K562 (cell line): ENCODE data around the gene CLCF1. TPM values are rescaled to one million over a fixed set of nuclear protein-coding genes. Genes with fewer than 3 reads are reported as not detected.

ENCODE experiments used
- CREB5 ChIP-seq: fragments of 250-450 bp; sonication (Bioruptor Pico); IDR thresholded peaks from 2 replicates; pipeline ENCODE4 v1.5.0; 2020; ENCODE audit warnings: mild to moderate bottlenecking
- FOXK1 ChIP-seq: sonication (generic); formaldehyde crosslinking; IDR thresholded peaks from 2 replicates; pipeline ENCODE4 v1.8.0; 2022; ENCODE audit warnings: missing genetic modification reagents, mild to moderate bottlenecking, borderline replicate concordance
- HOXB6 ChIP-seq: fragments of 250-450 bp; sonication (Bioruptor Pico); IDR thresholded peaks from 2 replicates; pipeline ENCODE4 v1.5.1; 2022; ENCODE audit warnings: mild to moderate bottlenecking, borderline replicate concordance
- THRA ChIP-seq: fragments of 450-650 bp; IDR thresholded peaks from 2 replicates; pipeline ENCODE4 v1.6.1; 2017; ENCODE audit warnings: mild to moderate bottlenecking, moderate library complexity
- ZNF197 ChIP-seq: fragments of 200-800 bp; sonication (Bioruptor generic); IDR thresholded peaks from 2 replicates; pipeline ENCODE4 v1.6.1; 2016; ENCODE audit warnings: low read depth, missing genetic modification characterization, missing compliant biosample characterization
- ZNF217 ChIP-seq: sonication (generic); formaldehyde crosslinking; IDR thresholded peaks from 2 replicates; pipeline ENCODE4 v1.8.0; 2022; ENCODE audit warnings: mild to moderate bottlenecking, missing genetic modification reagents
- ZNF318 ChIP-seq, 2 experiments: fragments of 450-650 bp; IDR thresholded peaks; 2 replicates each; pipeline ENCODE4 v1.6.1; 2016; ENCODE audit warnings: mild to moderate bottlenecking in 2 of 2, borderline replicate concordance in 1 of 2, low read depth in 1 of 2, moderate library complexity in 1 of 2
- ZNF609 ChIP-seq: sonication (generic); formaldehyde crosslinking; IDR thresholded peaks from 2 replicates; pipeline ENCODE4 v1.8.1; 2023; ENCODE audit warnings: missing genetic modification reagents, mild to moderate bottlenecking, borderline replicate concordance
- polyA plus RNA-seq, 8 experiments: library from polyadenylated mRNA; depleted of rRNA in 4 of 8; stranded (reverse) in 5 of 8; unstranded in 3 of 8; fragments of >200 nt; fragmentation: Nextera tagmentation in 2 of 8; fragmentation: Illumina TruSeq in 1 of 8; extraction: Ambion mirVana in 2 of 8; extraction: Trizol in 1 of 8; gene quantifications; 2 replicates each; pipeline versions ENCODE4 v1.2.1 to v1.2.3, GENCODE V29; 2011 to 2014; ENCODE audit warnings: inconsistent platforms in 1 of 8, missing spikeins in 1 of 8
- total RNA-seq, 7 experiments: library from RNA; depleted of rRNA in 6 of 7; stranded (reverse); fragments of >200 nt in 6 of 7; fragmentation: Illumina TruSeq in 2 of 7; extraction: Trizol in 2 of 7; gene quantifications; 2 replicates each; pipeline versions ENCODE4 v1.2.1 to v1.2.3, GENCODE V29; 2011 to 2021; ENCODE audit warnings: low replicate concordance in 1 of 7

Gene CLCF1
- total and polyA plus RNA-seq, 9 of the 15 experiments (the other 6 are each of a cell fraction or from before 2014, with no cell fraction given), result 0.49 to 5.8 (median 3.0) TPM

GRCh38 chr11:67420646-67421429, 47.4 kb upstream of the CLCF1 start (continued):
- no peak for TF ChIP-seq FOXK1
- TF ChIP-seq ZNF609 (CRISPR knock-in tag), result no peak
- TF ChIP-seq ZNF197 (CRISPR knock-in tag), result no peak
- TF ChIP-seq HOXB6 (CRISPR knock-in tag), result no peak
- TF ChIP-seq THRA, result no peak
- no peak for TF ChIP-seq CREB5
- no peak for TF ChIP-seq ZNF217 (CRISPR knock-in tag)
- TF ChIP-seq ZNF318 (IDR thresholded peaks at IDR 0.05; ENCODE audit: borderline replicate concordance in 1 of 2, low read depth in 1 of 2), result no peak
